ENCODE results near the gene EPPIN. TPM values are rescaled to one million over a fixed set of nuclear protein-coding genes. Genes with fewer than 3 reads are reported as not detected.

EPPIN gene
- total RNA-seq = not detected

GRCh38 chr20:45547206-45547770, at the start of gene EPPIN:
Gene EPPIN (minus strand): TSS chr20:45547401. CDS start chr20:45547357, 44 bp downstream.

GRCh38 chr20:45579184-45579583, 32.0 kb upstream of the EPPIN start, which contains the start of gene WFDC8:
Gene WFDC8 (minus strand): TSS chr20:45579284. CDS start chr20:45579247, 37 bp downstream.

GRCh38 chr20:45539382-45539781, 7.8 kb downstream of the EPPIN start, which contains the start of gene WFDC6:
Gene WFDC6 (minus strand): TSS chr20:45539482. CDS start chr20:45539407, 75 bp downstream.

GRCh38 chr20:45515147-45515913, 31.9 kb downstream of the EPPIN start, which contains the start of gene SPINT3:
Gene SPINT3 (minus strand): TSS chr20:45515622. CDS start chr20:45515608, 14 bp downstream.

Small RNA genes within 50 kb of the gene (small RNA-seq; reads per million reads assigned to genes)
- gene AL031663.1 (ENCODE audit: low replicate concordance) = not detected
- gene HSPD1P21 (ENCODE audit: low replicate concordance) = not detected
- gene RNA5SP485 (ENCODE audit: low replicate concordance) = not detected

Other genes starting within 250 kb of the EPPIN start
- not detected for gene RBPJL, start 240.6 kb downstream of the EPPIN start, total RNA-seq
- gene MATN4, start 239.1 kb downstream of the EPPIN start, total RNA-seq = not detected
- gene SDC4, start 199.0 kb downstream of the EPPIN start, total RNA-seq = 0.94 TPM
- 39.1 TPM for gene SYS1, start 184.2 kb downstream of the EPPIN start, total RNA-seq
- gene TP53TG5, start 169.1 kb downstream of the EPPIN start, total RNA-seq = 1.9 TPM
- 13.1 TPM for gene DBNDD2, start 139.1 kb downstream of the EPPIN start, total RNA-seq
- gene PIGT, start 131.3 kb downstream of the EPPIN start, total RNA-seq = 27.2 TPM
- gene WFDC2, start 77.6 kb downstream of the EPPIN start, total RNA-seq = 4.4 TPM
- not detected for gene SPINT3, start 31.8 kb downstream of the EPPIN start, total RNA-seq
- gene WFDC6, start 7.9 kb downstream of the EPPIN start, total RNA-seq = not detected
- gene WFDC8, start 31.9 kb upstream of the EPPIN start, total RNA-seq = not detected
- not detected for gene WFDC10A, start 82.3 kb upstream of the EPPIN start, total RNA-seq
- gene WFDC9, start 83.9 kb upstream of the EPPIN start, total RNA-seq = not detected
- gene WFDC11, start 122.8 kb upstream of the EPPIN start, total RNA-seq = not detected
- gene WFDC13, start 154.6 kb upstream of the EPPIN start, total RNA-seq = not detected
- not detected for gene WFDC10B, start 157.6 kb upstream of the EPPIN start, total RNA-seq
- gene SPINT4, start 174.9 kb upstream of the EPPIN start, total RNA-seq = not detected
- not detected for gene WFDC3, start 244.5 kb upstream of the EPPIN start, total RNA-seq
- gene DNTTIP1, start 244.6 kb upstream of the EPPIN start, total RNA-seq = 10.0 TPM

Measured in parietal lobe (tissue), 2 donors.